HG02571 (cell line): ENCODE data around the gene TIMM8A.

Experiments
- ATAC-seq: cut with Tn5 transposase; IDR thresholded peaks from one replicate; pipeline ENCODE4 v1.9.1; 2021; ENCODE audit warnings: mild to moderate bottlenecking, moderate library complexity; ENCODE audit not compliant: unreplicated experiment

Gene TIMM8A, protein sequence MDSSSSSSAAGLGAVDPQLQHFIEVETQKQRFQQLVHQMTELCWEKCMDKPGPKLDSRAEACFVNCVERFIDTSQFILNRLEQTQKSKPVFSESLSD

DNA sequence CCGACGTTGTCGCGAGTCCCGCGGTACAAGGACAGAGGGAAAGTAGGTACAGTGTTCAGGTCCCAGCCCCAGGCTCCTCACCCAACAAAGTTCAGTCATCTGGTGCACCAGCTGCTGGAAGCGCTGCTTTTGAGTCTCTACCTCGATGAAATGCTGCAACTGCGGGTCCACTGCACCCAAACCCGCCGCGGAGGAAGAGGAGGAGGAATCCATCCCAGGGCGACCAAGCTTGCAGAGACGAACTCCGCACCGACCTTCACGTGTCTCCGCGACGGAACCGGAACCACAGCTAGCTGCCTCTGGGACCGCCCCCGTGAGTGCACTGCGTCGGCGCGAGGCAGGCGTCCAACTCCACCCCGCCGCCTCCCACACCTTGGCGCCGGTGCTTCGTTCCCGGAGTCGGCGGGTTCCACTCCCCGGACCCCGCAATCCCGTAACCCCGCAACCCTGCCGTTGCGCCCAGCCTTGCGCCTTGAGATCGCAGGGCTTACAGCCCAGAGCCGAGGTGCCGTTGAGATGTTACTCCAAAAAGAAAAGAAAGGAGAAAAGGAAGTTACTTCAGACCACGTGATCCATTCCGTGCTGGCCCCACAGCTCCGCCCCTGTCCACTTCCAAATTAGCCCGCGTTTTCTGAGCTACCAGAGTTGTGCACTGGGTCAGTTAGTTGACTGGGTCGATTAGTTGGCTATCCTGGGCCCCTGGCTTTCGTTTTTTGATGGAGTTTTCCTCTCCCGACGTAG is at the start of gene TIMM8A:
Gene TIMM8A (minus strand): TSS at position 291 of the 741 bp plus-strand sequence. CDS start 78 bp downstream, at position 213.
- peak; percentile 96 for ATAC-seq

DNA sequence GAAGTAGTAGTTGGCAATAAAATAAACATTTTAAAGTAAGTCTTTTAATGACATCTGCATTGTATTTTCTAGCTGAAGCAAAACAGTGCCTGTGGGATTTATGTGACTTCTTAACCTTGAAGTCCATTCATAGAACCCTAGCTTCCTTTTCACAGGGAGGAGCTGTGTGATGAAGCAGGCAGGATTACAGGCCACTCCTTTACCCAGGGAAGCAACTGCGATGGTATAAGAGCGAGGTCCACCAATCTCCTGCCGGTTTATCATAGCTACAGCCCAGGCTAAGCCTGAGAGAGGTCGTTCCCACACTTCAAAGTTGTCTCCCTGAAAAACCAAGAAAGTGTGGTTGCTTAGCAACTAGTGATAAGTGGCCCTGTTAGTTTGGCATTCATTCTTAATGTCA is 49.2 kb upstream of the TIMM8A start:
- ATAC-seq = no peak

DNA sequence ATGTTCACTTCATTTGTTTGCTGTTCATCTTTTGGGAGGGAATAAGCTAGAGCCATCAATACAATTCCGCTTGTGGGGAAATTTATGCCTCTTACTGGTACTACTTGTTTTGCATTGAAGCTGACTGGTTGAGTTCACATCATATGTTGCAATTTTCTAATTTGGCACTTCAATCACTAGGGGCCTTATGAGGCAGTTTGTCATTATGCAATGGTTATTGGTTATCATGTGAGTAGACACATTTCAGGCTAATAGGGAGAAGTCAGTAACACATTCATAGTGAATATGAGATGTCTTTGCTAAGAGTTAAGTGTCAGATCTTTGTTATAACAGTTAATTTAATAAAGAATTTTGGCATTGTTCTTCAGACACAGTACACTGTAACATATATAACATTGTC is 47.2 kb upstream of the TIMM8A start:
- ATAC-seq = no peak

DNA sequence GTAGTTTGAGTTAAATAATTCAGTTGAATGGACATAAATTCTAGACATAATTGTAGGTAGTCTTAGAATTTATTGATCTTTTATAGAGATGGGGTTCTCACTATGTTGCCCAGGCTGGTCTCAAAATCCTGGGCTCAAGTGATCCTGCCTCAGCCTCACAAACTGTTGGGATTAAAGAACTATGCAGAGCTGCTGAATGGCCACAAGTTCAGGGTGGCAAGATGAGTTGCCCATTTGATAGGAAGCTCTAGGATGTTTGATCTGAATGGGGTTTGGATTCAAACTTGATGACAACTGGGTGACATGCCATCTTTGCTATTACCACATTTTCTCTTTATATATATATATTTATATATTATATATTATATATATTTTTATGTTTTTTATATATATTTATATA is 45.8 kb upstream of the TIMM8A start:
- no peak for ATAC-seq

GRCh38 chrX:101393530-101394305 is 45.2 kb upstream of the TIMM8A start:
- no peak for ATAC-seq

DNA sequence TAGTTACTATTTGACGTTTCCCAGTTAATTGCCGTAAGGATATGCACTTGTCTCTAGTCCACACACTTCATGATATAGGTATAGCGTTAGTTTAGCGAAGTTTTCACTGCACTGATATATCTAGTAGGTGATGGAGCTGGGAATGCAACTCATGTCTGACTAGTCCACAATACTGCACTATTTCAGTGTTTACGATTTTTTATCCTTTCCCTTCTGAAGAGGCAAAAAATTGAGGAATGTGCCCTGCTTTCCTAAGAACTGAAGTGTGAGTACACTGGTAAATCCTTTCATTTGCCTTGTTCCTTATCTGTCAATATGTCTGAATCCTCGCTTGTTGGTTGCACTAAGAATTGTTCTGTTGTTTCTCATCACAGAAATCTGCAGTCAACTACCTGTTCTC is 43.3 kb upstream of the TIMM8A start:
- ATAC-seq = no peak

DNA sequence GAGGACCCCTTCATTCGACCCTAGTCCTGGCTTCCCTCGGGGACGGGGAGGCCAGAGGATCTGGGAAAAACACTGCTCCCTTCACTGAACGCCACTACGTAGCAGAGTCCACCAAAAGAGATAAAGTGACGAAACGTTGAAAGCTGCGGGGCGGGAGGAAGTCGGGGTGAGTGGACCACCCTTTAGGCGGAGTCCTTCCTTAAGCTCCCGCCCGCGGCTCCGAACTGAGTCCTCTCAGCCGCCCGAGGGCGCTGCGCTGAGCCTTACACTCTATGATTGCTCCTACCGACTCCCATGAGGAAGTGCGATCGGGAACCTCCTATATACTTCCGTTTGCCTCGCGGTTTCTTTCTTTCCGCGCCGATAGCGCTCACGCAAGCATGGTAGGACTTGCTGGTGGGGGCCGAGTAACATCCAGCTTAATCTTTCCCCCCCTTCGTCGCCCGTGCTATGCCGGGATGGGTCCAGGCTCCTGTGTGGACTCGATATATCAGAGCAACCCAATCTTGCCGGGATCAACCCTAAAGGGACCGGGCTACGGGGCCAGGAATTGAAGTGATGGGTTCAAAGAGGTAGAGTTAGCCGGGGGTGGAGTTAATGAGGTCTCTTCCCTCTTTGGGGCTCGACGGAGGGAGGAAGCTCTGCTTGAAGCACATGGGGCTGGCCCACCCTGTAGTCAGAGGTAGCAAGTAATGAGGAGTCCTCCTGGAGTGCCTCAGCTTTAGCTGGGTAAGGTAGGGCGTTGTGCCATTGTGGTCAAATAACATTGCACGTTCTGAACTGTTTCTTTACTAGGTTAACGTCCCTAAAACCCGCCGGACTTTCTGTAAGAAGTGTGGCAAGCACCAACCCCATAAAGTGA is 42.4 kb upstream of the TIMM8A start, which contains the start of gene RPL36A:
Gene RPL36A (plus strand): TSS at position 348 of the 862 bp plus-strand sequence. CDS start 33 bp downstream, at position 381.
- peak; percentile 81 for ATAC-seq

DNA sequence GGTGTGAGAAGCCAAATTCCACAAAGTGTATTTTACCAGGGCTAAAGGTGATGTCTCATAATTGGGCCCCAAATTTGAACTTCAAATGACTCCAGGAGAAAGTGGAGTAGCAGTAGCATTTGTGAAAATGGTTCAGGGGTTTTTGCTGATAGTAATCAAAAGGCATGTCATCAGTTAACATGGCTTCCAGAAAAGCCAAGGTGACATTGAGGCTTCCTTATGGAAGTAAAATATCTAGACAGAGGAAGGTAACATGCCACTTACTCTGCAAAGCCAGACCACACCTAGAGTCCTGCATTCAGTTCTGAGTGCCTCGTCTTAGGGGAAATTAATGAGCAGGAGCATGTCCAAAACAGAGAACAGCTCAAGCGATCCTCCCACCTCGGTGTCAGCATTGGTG is 40.1 kb upstream of the TIMM8A start:
- no peak for ATAC-seq

GRCh38 chrX:101386542-101386885 is 38.0 kb upstream of the TIMM8A start:
- no peak for ATAC-seq

DNA sequence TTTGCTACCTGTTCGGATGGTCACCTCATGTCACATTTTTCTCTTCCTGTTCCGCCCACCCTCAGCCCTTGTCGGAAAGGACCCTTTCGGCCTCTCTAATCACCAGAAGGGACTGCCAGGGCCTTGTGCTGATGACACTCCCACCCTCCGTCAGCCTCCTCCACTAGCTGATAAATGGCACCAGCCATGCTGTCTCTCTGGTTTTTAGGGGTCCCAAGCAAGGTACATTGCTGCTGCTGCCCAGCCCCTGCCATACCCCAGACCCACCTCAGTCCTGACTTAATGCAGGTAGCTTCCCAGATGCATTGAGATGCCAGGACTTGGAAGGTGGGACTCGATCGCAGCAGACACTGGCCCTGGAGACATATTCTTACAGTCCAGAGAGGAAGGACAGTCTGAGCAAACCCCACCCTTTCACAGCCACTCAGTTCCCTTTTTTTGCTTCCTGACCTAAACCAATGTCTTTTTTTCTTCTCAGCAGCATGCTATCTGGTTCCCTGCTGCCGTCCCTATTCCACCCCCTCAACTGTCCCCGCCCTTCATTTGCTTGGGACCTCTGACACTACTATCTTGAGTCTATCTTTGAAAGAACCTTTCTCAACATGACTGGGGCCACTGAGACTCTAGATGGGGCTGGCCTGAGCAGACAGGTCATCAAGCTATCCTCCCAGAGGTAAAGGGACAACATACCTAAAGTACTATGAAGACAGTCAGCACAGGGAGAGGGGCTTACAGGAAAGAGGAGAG is 37.4 kb upstream of the TIMM8A start, which contains the start of gene BTK:
Gene BTK (minus strand): TSS at position 397 of the 747 bp plus-strand sequence. CDS start 10,907 bp downstream, outside the sequence.
- ATAC-seq = peak; percentile 62

GRCh38 chrX:101385026-101385684 is 36.6 kb upstream of the TIMM8A start:
- no peak for ATAC-seq

- ATAC-seq = peak; percentile 63
Measured at GRCh38 chrX:101383679-101384205, 35.2 kb upstream of the TIMM8A start.

GRCh38 chrX:101377547-101377946 is 29.0 kb upstream of the TIMM8A start:
- no peak for ATAC-seq

GRCh38 chrX:101370888-101371504 is 22.5 kb upstream of the TIMM8A start:
- ATAC-seq = no peak

- no peak for ATAC-seq
Measured at GRCh38 chrX:101369687-101370086, 21.1 kb upstream of the TIMM8A start.

GRCh38 chrX:101368800-101369199 is 20.3 kb upstream of the TIMM8A start:
- ATAC-seq = no peak

GRCh38 chrX:101365301-101365795 is 16.8 kb upstream of the TIMM8A start:
- no peak for ATAC-seq

GRCh38 chrX:101362757-101363156 is 14.2 kb upstream of the TIMM8A start:
- no peak for ATAC-seq

DNA sequence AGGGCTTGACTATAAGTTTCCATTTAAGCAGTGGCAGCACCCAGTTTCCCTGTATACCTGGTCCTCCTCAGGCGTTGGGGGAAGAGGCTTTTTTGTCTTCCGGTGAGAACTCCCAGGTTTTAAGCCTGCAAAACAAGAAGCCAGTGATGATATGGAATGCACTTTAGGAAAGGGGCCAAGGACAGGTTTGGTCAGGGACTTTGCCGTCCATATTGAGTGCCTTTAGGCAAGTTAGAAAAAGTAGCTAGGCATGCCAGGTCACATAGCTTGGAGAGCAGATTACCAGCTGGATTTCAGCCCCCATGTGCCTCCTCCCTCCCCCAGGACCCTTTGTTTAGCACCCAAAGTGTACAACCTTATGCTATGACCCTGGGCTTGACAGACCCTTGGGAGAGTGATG is 13.6 kb upstream of the TIMM8A start:
- ATAC-seq = no peak
